Measurements from ENCODE around the gene TNC.

TNC gene

DNA sequence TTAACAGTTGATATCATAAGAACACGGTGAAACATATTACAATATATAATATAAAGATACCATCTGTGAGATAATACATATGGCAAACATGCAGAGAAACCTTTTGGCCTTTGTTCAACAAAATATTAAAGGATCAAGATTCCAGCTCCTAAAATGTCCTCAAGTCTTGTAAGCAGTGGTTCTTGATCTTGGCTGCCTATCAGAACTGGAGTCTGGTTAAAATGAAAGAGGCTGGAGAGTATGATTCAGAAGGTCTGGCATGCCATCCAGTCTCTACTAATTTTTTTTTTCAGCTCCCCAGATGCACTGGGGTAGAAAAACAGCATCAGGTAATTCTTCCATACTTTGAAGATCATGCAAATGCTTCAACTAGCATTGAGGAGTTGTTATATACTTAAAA, 83.2 kb downstream of the TNC start:
- Histone ChIP-seq H3K4me2 (ENCODE audit: low read depth, low read length) (no peak overlapping the region), H3K9me3 (replicated peaks; ENCODE audit: insufficient read depth, low read length) (no peaks in the 10 kb centered on the region), H3K9me2 (replicated peaks; ENCODE audit: insufficient read depth, low read length) (no peaks in the 10 kb centered on the region), H3K4me3 (ENCODE audit: low read length) (no peak overlapping the region), H4K20me1 (ENCODE audit: insufficient read depth, low read length) (no peaks in the 10 kb centered on the region), H3K79me2 (ENCODE audit: low read length) (no peaks in the 10 kb centered on the region), H3K4me1 (ENCODE audit: low read length) (peaks cover 21% of the 10 kb centered on the region; the same call in 1 of the 2 replicates), H3F3A (ENCODE audit: insufficient read depth, low read length) (0 out of 2 replicates have a peak, but pooled peaks cover 5% of the 10 kb centered on the region), H2AFZ (ENCODE audit: low read length) (no peak overlapping the region), H3K9ac (ENCODE audit: low read length) (no peak overlapping the region), H3K27me3 (replicated peaks; ENCODE audit: insufficient read depth, low read length) (no peaks in the 10 kb centered on the region), H3K27ac (ENCODE audit: low read length) (no peak overlapping the region), H3K36me3 (replicated peaks; ENCODE audit: insufficient read depth, low read length) (no peaks in the 10 kb centered on the region)
- TF ChIP-seq EZH2phosphoT487 (IDR thresholded peaks at IDR 0.05; ENCODE audit: low read length) (no peak), CTCF (IDR thresholded peaks at IDR 0.05; ENCODE audit: low read length) (no peak), EZH2 (optimal IDR thresholded peaks at IDR 0.05; ENCODE audit: low read depth, low read length) (no peak)
- no peak for DNase-seq

DNA sequence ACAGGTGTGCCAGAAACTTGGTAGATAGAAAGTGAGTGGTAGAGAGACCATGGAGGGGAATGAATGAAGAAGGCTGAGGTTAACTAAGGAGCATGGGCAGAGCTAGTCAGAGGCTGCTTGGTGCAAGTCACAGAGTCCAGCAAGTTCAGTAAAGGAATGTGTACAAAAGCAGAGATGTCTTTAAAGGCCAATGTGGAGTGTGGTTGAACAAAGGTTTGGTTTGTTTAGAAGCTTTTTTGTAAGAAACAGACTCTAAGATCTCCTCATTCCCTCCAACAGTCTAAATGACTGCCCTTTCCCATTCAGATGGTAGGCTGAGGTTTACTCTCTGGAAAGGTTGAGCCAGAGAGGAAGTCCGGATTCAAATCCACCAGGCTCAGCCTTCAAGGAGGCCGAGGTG, 84.2 kb downstream of the TNC start:
- Histone ChIP-seq H3K9me2 (replicated peaks; ENCODE audit: insufficient read depth, low read length) (no peaks in the 10 kb centered on the region), H3K4me3 (ENCODE audit: low read length) (no peak overlapping the region), H4K20me1 (ENCODE audit: insufficient read depth, low read length) (no peaks in the 10 kb centered on the region), H3K79me2 (ENCODE audit: low read length) (no peaks in the 10 kb centered on the region), H2AFZ (ENCODE audit: low read length) (no peak overlapping the region), H3K4me2 (ENCODE audit: low read depth, low read length) (no peak overlapping the region), H3K36me3 (replicated peaks; ENCODE audit: insufficient read depth, low read length) (no peaks in the 10 kb centered on the region), H3K9me3 (replicated peaks; ENCODE audit: insufficient read depth, low read length) (no peaks in the 10 kb centered on the region), H3K4me1 (ENCODE audit: low read length) (peaks cover 21% of the 10 kb centered on the region; the same call in 1 of the 2 replicates), H3F3A (ENCODE audit: insufficient read depth, low read length) (0 out of 2 replicates have a peak, but pooled peaks cover 5% of the 10 kb centered on the region), H3K9ac (ENCODE audit: low read length) (no peak overlapping the region), H3K27me3 (replicated peaks; ENCODE audit: insufficient read depth, low read length) (no peaks in the 10 kb centered on the region), H3K27ac (ENCODE audit: low read length) (no peak overlapping the region)
- no peak for DNase-seq
- TF ChIP-seq EZH2 (optimal IDR thresholded peaks at IDR 0.05; ENCODE audit: low read depth, low read length) (no peak), EZH2phosphoT487 (IDR thresholded peaks at IDR 0.05; ENCODE audit: low read length) (no peak), CTCF (IDR thresholded peaks at IDR 0.05; ENCODE audit: low read length) (no peak)

DNA sequence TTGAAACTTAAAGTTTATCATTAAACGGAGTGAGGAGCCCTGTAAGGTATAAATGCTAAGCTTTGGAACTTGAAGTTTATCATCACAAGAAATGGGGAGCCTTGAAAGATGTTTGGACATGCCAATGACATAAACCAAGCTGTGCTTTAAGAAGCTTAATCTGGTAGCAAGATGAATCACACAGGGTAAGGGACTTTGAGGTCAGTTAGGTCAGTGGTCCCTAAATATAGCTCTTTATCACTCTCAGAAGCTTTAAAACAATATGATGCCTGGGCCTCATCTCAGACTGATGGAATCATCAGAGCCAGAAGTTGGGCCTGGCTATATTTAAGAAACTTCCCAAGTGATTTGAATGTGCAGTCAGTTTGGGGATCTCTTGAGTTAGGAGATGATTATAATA, 85.7 kb downstream of the TNC start:
- H3K4me2 ChIP-seq (ENCODE audit: low read depth, low read length) = no peak overlapping the region
- peaks cover 21% of the 10 kb centered on the region; the same call in 1 of the 2 replicates for H3K4me1 ChIP-seq (ENCODE audit: low read length)
- DNase-seq = no peak
- TF ChIP-seq EZH2 (optimal IDR thresholded peaks at IDR 0.05; ENCODE audit: low read depth, low read length) (no peak), EZH2phosphoT487 (IDR thresholded peaks at IDR 0.05; ENCODE audit: low read length) (no peak), CTCF (IDR thresholded peaks at IDR 0.05; ENCODE audit: low read length) (no peak)
- H3K9me3 ChIP-seq (replicated peaks; ENCODE audit: insufficient read depth, low read length) = no peaks in the 10 kb centered on the region
- no peaks in the 10 kb centered on the region for H4K20me1 ChIP-seq (ENCODE audit: insufficient read depth, low read length)
- H3K36me3 ChIP-seq (replicated peaks; ENCODE audit: insufficient read depth, low read length) = no peaks in the 10 kb centered on the region
- H3K27ac ChIP-seq (ENCODE audit: low read length) = no peak overlapping the region
- no peak overlapping the region for H3K9ac ChIP-seq (ENCODE audit: low read length)
- 0 out of 2 replicates have a peak, but pooled peaks cover 5% of the 10 kb centered on the region for H3F3A ChIP-seq (ENCODE audit: insufficient read depth, low read length)
- H3K79me2 ChIP-seq (ENCODE audit: low read length) = no peaks in the 10 kb centered on the region
- no peak overlapping the region for H3K4me3 ChIP-seq (ENCODE audit: low read length)
- no peak overlapping the region for H2AFZ ChIP-seq (ENCODE audit: low read length)
- no peaks in the 10 kb centered on the region for H3K9me2 ChIP-seq (replicated peaks; ENCODE audit: insufficient read depth, low read length)
- no peaks in the 10 kb centered on the region for H3K27me3 ChIP-seq (replicated peaks; ENCODE audit: insufficient read depth, low read length)
